WTC11 (cell line): Measurements from ENCODE around the gene NUP62. TPM values are rescaled to one million over a fixed set of nuclear protein-coding genes. Genes with fewer than 3 reads are reported as not detected.
A peak's percentile ranks its signal among the peaks of the same experiment; 100 is the strongest.

ENCODE experiments used
- ATAC-seq: fragments of 200-7000 bp; cut with Tn5 transposase; 2 replicates; pipeline ENCODE4 v1.10.0; 2021; ENCODE audit warnings: mild to moderate bottlenecking, moderate library complexity
- CTCF ChIA-PET: fragments of 300-600 bp; sonication (Branson Sonifier 250); formaldehyde crosslinking; loops from one replicate; lab custom pipeline; 2021; ENCODE audit warnings: antibody characterized with exemption; lab: Charles Lee
- POLR2A ChIA-PET: fragments of 350-600 bp; sonication (Branson Sonifier 250); formaldehyde crosslinking; loops from one replicate; lab custom pipeline; 2021; ENCODE audit warnings: antibody characterized with exemption; lab: Charles Lee
- DNase-seq: peaks from one replicate; pipeline ENCODE4 v3.0.0; 2021; ENCODE audit warnings: low spot score
- H3K27ac Mint-ChIP-seq: 2 replicates; pipeline ENCODE4 v1.8.0; 2021; ENCODE audit warnings: mixed read lengths
- H3K27me3 Mint-ChIP-seq: 2 replicates; pipeline ENCODE4 v1.8.0; 2021; ENCODE audit warnings: low read depth, mild to moderate bottlenecking, moderate library complexity, mixed read lengths
- H3K36me3 Mint-ChIP-seq: 2 replicates; pipeline ENCODE4 v1.8.0; 2021; ENCODE audit warnings: mixed read lengths
- H3K4me1 Mint-ChIP-seq: 2 replicates; pipeline ENCODE4 v1.8.0; 2022; ENCODE audit warnings: mixed read lengths
- H3K4me3 Mint-ChIP-seq: 2 replicates; pipeline ENCODE4 v1.8.0; 2021; ENCODE audit warnings: mild to moderate bottlenecking, moderate library complexity, mixed read lengths
- H3K9me3 Mint-ChIP-seq: 2 replicates; pipeline ENCODE4 v1.8.0; 2021; ENCODE audit warnings: mixed read lengths
- E2F1 ChIP-seq: sonication (generic); formaldehyde crosslinking; IDR thresholded peaks from 2 replicates; pipeline ENCODE4 v1.8.0; 2022; ENCODE audit warnings: mild to moderate bottlenecking, missing genetic modification reagents
- ESRRA ChIP-seq: sonication (generic); formaldehyde crosslinking; IDR thresholded peaks from 2 replicates; pipeline ENCODE4 v1.8.1; 2022; ENCODE audit warnings: mild to moderate bottlenecking, missing genetic modification reagents, borderline replicate concordance
- FOXK1 ChIP-seq: sonication (generic); formaldehyde crosslinking; IDR thresholded peaks from 2 replicates; pipeline ENCODE4 v1.8.0; 2022; ENCODE audit warnings: mild to moderate bottlenecking, moderate library complexity, missing genetic modification reagents
- HMGA2 ChIP-seq: fragments of 250-450 bp; sonication (Bioruptor Pico); IDR thresholded peaks from 2 replicates; pipeline ENCODE4 v1.4.0; 2021; ENCODE audit warnings: mild to moderate bottlenecking, moderate library complexity
- HMGXB4 ChIP-seq: sonication (generic); formaldehyde crosslinking; IDR thresholded peaks from 2 replicates; pipeline ENCODE4 v1.8.1; 2023; ENCODE audit warnings: mild to moderate bottlenecking, moderate library complexity, missing genetic modification reagents
- JUN ChIP-seq: sonication (generic); formaldehyde crosslinking; IDR thresholded peaks from 2 replicates; pipeline ENCODE4 v1.8.0; 2023; ENCODE audit warnings: mild to moderate bottlenecking, missing genetic modification reagents
- MYBL2 ChIP-seq: sonication (generic); formaldehyde crosslinking; IDR thresholded peaks from 2 replicates; pipeline ENCODE4 v1.8.1; 2023; ENCODE audit warnings: mild to moderate bottlenecking, moderate library complexity, missing genetic modification reagents
- NR1H2 ChIP-seq: sonication (generic); formaldehyde crosslinking; IDR thresholded peaks from 2 replicates; pipeline ENCODE4 v1.9.0; 2021; ENCODE audit warnings: mild to moderate bottlenecking, moderate library complexity, missing genetic modification reagents
- SP1 ChIP-seq: sonication (generic); formaldehyde crosslinking; conservative IDR thresholded peaks from 2 replicates; pipeline ENCODE4 v1.8.1; 2022; ENCODE audit warnings: missing genetic modification reagents
- TEAD1 ChIP-seq: sonication (generic); formaldehyde crosslinking; IDR thresholded peaks from 2 replicates; pipeline ENCODE4 v1.8.0; 2022; ENCODE audit warnings: mild to moderate bottlenecking, missing genetic modification reagents
- TEAD4 ChIP-seq: sonication (generic); formaldehyde crosslinking; IDR thresholded peaks from 2 replicates; pipeline ENCODE4 v1.8.0; 2022; ENCODE audit warnings: mild to moderate bottlenecking, missing genetic modification reagents
- ZNF121 ChIP-seq: sonication (generic); formaldehyde crosslinking; IDR thresholded peaks from 2 replicates; pipeline ENCODE4 v1.8.0; 2023; ENCODE audit warnings: missing genetic modification reagents
- ZNF219 ChIP-seq: sonication (generic); formaldehyde crosslinking; IDR thresholded peaks from 2 replicates; pipeline ENCODE4 v1.8.0; 2023; ENCODE audit warnings: missing genetic modification reagents, mild to moderate bottlenecking, borderline replicate concordance
- total RNA-seq: library from RNA; stranded (reverse); gene quantifications from 3 replicates; pipeline ENCODE4 v1.2.3, GENCODE V29; 2021
- TF ChIP-seq, protein P1 (sequence below): fragments of 250-450 bp; sonication (Bioruptor Pico); IDR thresholded peaks from 2 replicates; pipeline ENCODE4 v2.1.2; 2022; ENCODE audit warnings: mild to moderate bottlenecking, moderate library complexity
- TF ChIP-seq, protein P2 (sequence below): sonication (generic); formaldehyde crosslinking; IDR thresholded peaks from 2 replicates; pipeline ENCODE4 v1.8.1; 2023; ENCODE audit warnings: mild to moderate bottlenecking, missing genetic modification reagents, borderline replicate concordance
- TF ChIP-seq, protein P3 (sequence below): fragments of 250-450 bp; sonication (Bioruptor Pico); IDR thresholded peaks from 2 replicates; pipeline ENCODE4 v1.8.0; 2021; ENCODE audit warnings: mild to moderate bottlenecking
- TF ChIP-seq, protein P4 (sequence below): sonication (generic); formaldehyde crosslinking; IDR thresholded peaks from 2 replicates; pipeline ENCODE4 v1.8.1; 2022; ENCODE audit warnings: mild to moderate bottlenecking, moderate library complexity, missing genetic modification reagents

Gene NUP62
- total RNA-seq, 1 experiment from 2014 or later: 87.1 TPM

GRCh38 chr19:49873834-49874233 is 55.5 kb downstream of the NUP62 start:
- no peaks in the 10 kb centered on the region for H3K27me3 Mint-ChIP-seq

DNA sequence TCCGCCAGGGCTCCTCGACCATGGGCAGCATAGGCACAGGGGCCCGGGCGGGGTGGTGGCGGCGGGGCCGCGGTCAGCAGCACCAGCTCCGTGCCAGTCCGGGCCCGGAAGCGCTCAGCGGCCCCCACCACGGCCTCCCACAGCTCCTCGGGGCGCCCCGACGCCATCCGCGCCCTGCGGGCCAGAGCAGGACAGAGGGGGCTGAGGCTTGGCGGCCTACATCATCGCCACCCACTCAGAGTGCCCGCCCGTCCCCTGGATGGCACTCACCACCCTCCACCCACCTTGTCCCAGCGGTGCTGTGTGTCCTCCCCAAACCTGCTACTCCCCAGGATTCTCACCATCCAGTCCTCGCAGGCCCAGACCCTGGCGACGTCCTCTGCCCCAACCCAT is 56.2 kb downstream of the NUP62 start:
- TF ChIP-seq, protein P1, sequence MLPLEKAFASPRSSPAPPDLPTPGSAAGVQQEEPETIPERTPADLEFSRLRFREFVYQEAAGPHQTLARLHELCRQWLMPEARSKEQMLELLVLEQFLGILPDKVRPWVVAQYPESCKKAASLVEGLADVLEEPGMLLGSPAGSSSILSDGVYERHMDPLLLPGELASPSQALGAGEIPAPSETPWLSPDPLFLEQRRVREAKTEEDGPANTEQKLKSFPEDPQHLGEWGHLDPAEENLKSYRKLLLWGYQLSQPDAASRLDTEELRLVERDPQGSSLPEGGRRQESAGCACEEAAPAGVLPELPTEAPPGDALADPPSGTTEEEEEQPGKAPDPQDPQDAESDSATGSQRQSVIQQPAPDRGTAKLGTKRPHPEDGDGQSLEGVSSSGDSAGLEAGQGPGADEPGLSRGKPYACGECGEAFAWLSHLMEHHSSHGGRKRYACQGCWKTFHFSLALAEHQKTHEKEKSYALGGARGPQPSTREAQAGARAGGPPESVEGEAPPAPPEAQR (CRISPR knock-in tag): no peak
- TF ChIP-seq JUN (CRISPR knock-in tag) (no peak), FOXK1 (no peak), ZNF219 (CRISPR knock-in tag) (no peak), MYBL2 (CRISPR knock-in tag) (no peak), ZNF121 (CRISPR knock-in tag) (no peak), E2F1 (CRISPR knock-in tag) (no peak), HMGXB4 (CRISPR knock-in tag) (no peak)
- TF ChIP-seq, protein P2, sequence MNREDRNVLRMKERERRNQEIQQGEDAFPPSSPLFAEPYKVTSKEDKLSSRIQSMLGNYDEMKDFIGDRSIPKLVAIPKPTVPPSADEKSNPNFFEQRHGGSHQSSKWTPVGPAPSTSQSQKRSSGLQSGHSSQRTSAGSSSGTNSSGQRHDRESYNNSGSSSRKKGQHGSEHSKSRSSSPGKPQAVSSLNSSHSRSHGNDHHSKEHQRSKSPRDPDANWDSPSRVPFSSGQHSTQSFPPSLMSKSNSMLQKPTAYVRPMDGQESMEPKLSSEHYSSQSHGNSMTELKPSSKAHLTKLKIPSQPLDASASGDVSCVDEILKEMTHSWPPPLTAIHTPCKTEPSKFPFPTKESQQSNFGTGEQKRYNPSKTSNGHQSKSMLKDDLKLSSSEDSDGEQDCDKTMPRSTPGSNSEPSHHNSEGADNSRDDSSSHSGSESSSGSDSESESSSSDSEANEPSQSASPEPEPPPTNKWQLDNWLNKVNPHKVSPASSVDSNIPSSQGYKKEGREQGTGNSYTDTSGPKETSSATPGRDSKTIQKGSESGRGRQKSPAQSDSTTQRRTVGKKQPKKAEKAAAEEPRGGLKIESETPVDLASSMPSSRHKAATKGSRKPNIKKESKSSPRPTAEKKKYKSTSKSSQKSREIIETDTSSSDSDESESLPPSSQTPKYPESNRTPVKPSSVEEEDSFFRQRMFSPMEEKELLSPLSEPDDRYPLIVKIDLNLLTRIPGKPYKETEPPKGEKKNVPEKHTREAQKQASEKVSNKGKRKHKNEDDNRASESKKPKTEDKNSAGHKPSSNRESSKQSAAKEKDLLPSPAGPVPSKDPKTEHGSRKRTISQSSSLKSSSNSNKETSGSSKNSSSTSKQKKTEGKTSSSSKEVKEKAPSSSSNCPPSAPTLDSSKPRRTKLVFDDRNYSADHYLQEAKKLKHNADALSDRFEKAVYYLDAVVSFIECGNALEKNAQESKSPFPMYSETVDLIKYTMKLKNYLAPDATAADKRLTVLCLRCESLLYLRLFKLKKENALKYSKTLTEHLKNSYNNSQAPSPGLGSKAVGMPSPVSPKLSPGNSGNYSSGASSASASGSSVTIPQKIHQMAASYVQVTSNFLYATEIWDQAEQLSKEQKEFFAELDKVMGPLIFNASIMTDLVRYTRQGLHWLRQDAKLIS: no peak
- TF ChIP-seq, protein P3, sequence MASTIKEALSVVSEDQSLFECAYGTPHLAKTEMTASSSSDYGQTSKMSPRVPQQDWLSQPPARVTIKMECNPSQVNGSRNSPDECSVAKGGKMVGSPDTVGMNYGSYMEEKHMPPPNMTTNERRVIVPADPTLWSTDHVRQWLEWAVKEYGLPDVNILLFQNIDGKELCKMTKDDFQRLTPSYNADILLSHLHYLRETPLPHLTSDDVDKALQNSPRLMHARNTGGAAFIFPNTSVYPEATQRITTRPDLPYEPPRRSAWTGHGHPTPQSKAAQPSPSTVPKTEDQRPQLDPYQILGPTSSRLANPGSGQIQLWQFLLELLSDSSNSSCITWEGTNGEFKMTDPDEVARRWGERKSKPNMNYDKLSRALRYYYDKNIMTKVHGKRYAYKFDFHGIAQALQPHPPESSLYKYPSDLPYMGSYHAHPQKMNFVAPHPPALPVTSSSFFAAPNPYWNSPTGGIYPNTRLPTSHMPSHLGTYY (CRISPR knock-in tag): no peak
- TF ChIP-seq, protein P4, sequence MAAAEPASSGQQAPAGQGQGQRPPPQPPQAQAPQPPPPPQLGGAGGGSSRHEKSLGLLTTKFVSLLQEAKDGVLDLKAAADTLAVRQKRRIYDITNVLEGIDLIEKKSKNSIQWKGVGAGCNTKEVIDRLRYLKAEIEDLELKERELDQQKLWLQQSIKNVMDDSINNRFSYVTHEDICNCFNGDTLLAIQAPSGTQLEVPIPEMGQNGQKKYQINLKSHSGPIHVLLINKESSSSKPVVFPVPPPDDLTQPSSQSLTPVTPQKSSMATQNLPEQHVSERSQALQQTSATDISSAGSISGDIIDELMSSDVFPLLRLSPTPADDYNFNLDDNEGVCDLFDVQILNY (CRISPR knock-in tag): no peak
- H3K27me3 Mint-ChIP-seq: no peaks in the 10 kb centered on the region
- no peak for ATAC-seq
- ChIA-PET CTCF (no interaction called here), POLR2A (no interaction called here)
- peaks cover 3% of the 10 kb centered on the region; the same call in 1 of the 2 replicates for H3K9me3 Mint-ChIP-seq
- H3K27ac Mint-ChIP-seq: no peak overlapping the region
- H3K4me3 Mint-ChIP-seq: no peak overlapping the region
- H3K36me3 Mint-ChIP-seq: no peaks in the 10 kb centered on the region
- peaks cover 16% of the 10 kb centered on the region for H3K4me1 Mint-ChIP-seq
- DNase-seq: no peak

More at GRCh38 chr19:49873834-49874233, 55.5 kb downstream of the NUP62 start:
- Mint-ChIP-seq H3K27ac (peak overlapping the region; percentile 65; the same call in 1 of the 2 replicates), H3K36me3 (peaks cover 2% of the 10 kb centered on the region), H3K9me3 (no peaks in the 10 kb centered on the region), H3K4me3 (no peak overlapping the region), H3K4me1 (peaks cover 21% of the 10 kb centered on the region)
- POLR2A ChIA-PET: no interaction called here
- TF ChIP-seq SP1 (CRISPR knock-in tag) (no peak), TEAD1 (CRISPR knock-in tag) (no peak), HMGA2 (no peak), E2F1 (CRISPR knock-in tag) (no peak), ESRRA (CRISPR knock-in tag) (no peak), TEAD4 (CRISPR knock-in tag) (no peak), NR1H2 (CRISPR knock-in tag) (no peak)
- ATAC-seq (no peak), DNase-seq (no peak)
- CTCF ChIA-PET: no interaction called here
